ENCODE data around the gene HTR7. TPM values are rescaled to one million over a fixed set of nuclear protein-coding genes. Genes with fewer than 3 reads are reported as not detected.

The HTR7 gene
- total and polyA plus RNA-seq, 9 of the 15 experiments (the other 6 are each of a cell fraction or from before 2014, with no cell fraction given): 0.07 to 0.33 (median 0.18) TPM

GRCh38 chr10:90746829-90747228 lies 111.0 kb downstream of the HTR7 start (continued):
- TF ChIP-seq, protein P1, sequence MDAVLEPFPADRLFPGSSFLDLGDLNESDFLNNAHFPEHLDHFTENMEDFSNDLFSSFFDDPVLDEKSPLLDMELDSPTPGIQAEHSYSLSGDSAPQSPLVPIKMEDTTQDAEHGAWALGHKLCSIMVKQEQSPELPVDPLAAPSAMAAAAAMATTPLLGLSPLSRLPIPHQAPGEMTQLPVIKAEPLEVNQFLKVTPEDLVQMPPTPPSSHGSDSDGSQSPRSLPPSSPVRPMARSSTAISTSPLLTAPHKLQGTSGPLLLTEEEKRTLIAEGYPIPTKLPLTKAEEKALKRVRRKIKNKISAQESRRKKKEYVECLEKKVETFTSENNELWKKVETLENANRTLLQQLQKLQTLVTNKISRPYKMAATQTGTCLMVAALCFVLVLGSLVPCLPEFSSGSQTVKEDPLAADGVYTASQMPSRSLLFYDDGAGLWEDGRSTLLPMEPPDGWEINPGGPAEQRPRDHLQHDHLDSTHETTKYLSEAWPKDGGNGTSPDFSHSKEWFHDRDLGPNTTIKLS (IDR thresholded peaks at IDR 0.05; ENCODE audit: borderline replicate concordance, low read depth): no peak

DNA sequence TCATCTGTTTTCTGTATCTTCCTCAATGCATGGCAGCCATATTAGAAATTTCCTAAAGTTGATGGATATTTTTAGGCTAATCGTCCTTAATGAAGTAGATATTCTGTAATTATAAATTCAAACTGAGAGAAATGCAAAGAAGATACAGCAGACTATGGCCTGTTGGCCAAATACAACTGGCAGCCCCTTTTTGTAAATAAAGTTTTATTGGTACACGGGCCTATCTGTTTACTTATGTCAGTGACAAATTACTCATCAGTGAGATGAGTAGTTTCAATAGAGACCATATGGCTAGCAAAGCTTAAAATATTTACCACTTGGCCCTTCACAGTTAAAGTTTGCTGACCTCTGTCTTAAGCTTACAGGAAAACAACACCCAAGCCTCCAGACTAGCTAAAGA lies 112.3 kb downstream of the HTR7 start:
- in situ Hi-C loops (cut with MboI) (no loop called here), intact Hi-C loops (cut with micrococcal nuclease) (loop anchor here (10.0 kb wide), 1 partner anchor 951 kb away; no protein-coding TSS in a partner anchor)
- CTCF ChIA-PET (ENCODE audit: low intra/inter-chr PET ratio): no interaction called here
- no peak for FAIRE-seq
- TF ChIP-seq ZNF175 (CRISPR knock-in tag; IDR thresholded peaks at IDR 0.05; ENCODE audit: low read depth) (no peak), ZBTB40 (IDR thresholded peaks at IDR 0.05) (peak; percentile 78), ZBTB40 (CRISPR knock-in tag; IDR thresholded peaks at IDR 0.05) (no peak), SMARCA5 (IDR thresholded peaks at IDR 0.05) (no peak), THRAP3 (IDR thresholded peaks at IDR 0.05; ENCODE audit: borderline replicate concordance) (no peak), GTF2F1 (IDR thresholded peaks at IDR 0.05; ENCODE audit: low read depth, low read length) (no peak), BRD9 (IDR thresholded peaks at IDR 0.05; ENCODE audit: low read depth, partially characterized antibody) (no peak), ZBTB1 (CRISPR knock-in tag; IDR thresholded peaks at IDR 0.05; ENCODE audit: borderline replicate concordance, low read depth) (no peak)
- TF ChIP-seq, protein P2, sequence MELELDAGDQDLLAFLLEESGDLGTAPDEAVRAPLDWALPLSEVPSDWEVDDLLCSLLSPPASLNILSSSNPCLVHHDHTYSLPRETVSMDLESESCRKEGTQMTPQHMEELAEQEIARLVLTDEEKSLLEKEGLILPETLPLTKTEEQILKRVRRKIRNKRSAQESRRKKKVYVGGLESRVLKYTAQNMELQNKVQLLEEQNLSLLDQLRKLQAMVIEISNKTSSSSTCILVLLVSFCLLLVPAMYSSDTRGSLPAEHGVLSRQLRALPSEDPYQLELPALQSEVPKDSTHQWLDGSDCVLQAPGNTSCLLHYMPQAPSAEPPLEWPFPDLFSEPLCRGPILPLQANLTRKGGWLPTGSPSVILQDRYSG (tag; conservative IDR thresholded peaks at IDR 0.05; ENCODE audit: low read depth): no peak
- no peak overlapping the region for H3K4me2 ChIP-seq (ENCODE audit: insufficient read depth, low read length)
- 0% methylated on average over 1 of the region's 2 CpGs for WGBS (ENCODE audit: insufficient coverage, low coverage, missing lambda C conversion rate)
- no peak overlapping the region for H2AFZ ChIP-seq (ENCODE audit: low read depth, low read length)
- H3K27ac ChIP-seq (ENCODE audit: extremely low read depth, low read depth, low read length): no peak overlapping the region
- H3K27me3 ChIP-seq (ENCODE audit: control insufficient read depth in 2 of 2, insufficient read depth in 2 of 2, low read length in 2 of 2): no peaks in the 10 kb centered on the region
- H3K9me1 ChIP-seq (ENCODE audit: control insufficient read depth, insufficient read depth, low read length): no peaks in the 10 kb centered on the region
- no peak for DNase-seq (ENCODE audit: extremely low read depth in 1 of 4, low spot score in 3 of 4)
- H3K9ac ChIP-seq (ENCODE audit: insufficient read depth in 1 of 2, low read depth in 2 of 2, low read length in 2 of 2): no peak overlapping the region
- no peaks in the 10 kb centered on the region for H3K36me3 ChIP-seq (ENCODE audit: control insufficient read depth, insufficient read depth, low read length)
- no peaks in the 10 kb centered on the region for H4K20me1 ChIP-seq (replicated peaks; ENCODE audit: control insufficient read depth, insufficient read depth, low read length)
- no peaks in the 10 kb centered on the region for H3K9me3 ChIP-seq (replicated peaks; ENCODE audit: control insufficient read depth, insufficient read depth, low read depth, low read length)
- no peaks in the 10 kb centered on the region for H3K4me1 ChIP-seq (replicated peaks in 1 of 2; ENCODE audit: control insufficient read depth in 2 of 2, insufficient read depth in 2 of 2, low read length in 2 of 2)
- ATAC-seq: no peak
- H3K79me2 ChIP-seq (ENCODE audit: control insufficient read depth, insufficient read depth, low read length): no peaks in the 10 kb centered on the region
- BruUV-seq (replicated peaks): no TSS peak
- POLR2A ChIA-PET: no interaction called here
- no peak overlapping the region for H3K4me3 ChIP-seq

All from K562 (cell line).